Activated naive CD8-positive, alpha-beta T cell treated with anti-CD3 and anti-CD28 coated beads, Interleukin-2, amount 50 U/mL, for 16 hours (primary cell): ENCODE measurements around the gene NECTIN1.

Experiments
- DNase-seq: peaks from one replicate; pipeline ENCODE4 v3.0.0-alpha.2; 2020; ENCODE audit warnings: low read depth, low spot score

NECTIN1 gene

GRCh38 chr11:119692540-119692820 lies 36.5 kb downstream of the NECTIN1 start:
- DNase-seq = no peak

GRCh38 chr11:119691701-119692539 lies 37.1 kb downstream of the NECTIN1 start:
- no peak for DNase-seq

- DNase-seq = no peak
These were observed 37.9 kb downstream of the NECTIN1 start for GRCh38 chr11:119691020-119691666.

GRCh38 chr11:119689302-119689701 lies 39.7 kb downstream of the NECTIN1 start:
- no peak for DNase-seq

- no peak for DNase-seq
These were observed 40.6 kb downstream of the NECTIN1 start for GRCh38 chr11:119688356-119688755.

- no peak for DNase-seq
These were observed 41.5 kb downstream of the NECTIN1 start for GRCh38 chr11:119687373-119688046.

GRCh38 chr11:119686177-119686882 lies 42.7 kb downstream of the NECTIN1 start:
- DNase-seq = no peak

GRCh38 chr11:119685111-119685746 lies 43.8 kb downstream of the NECTIN1 start:
- DNase-seq = no peak

- DNase-seq = no peak
These were observed 44.5 kb downstream of the NECTIN1 start for GRCh38 chr11:119684361-119685110.

GRCh38 chr11:119683783-119684182 lies 45.2 kb downstream of the NECTIN1 start:
- no peak for DNase-seq

- DNase-seq = no peak
These were observed 47.6 kb downstream of the NECTIN1 start for GRCh38 chr11:119681361-119681910.

- DNase-seq = no peak
These were observed 48.2 kb downstream of the NECTIN1 start for GRCh38 chr11:119680541-119681360.

GRCh38 chr11:119679346-119679745 lies 49.7 kb downstream of the NECTIN1 start:
- DNase-seq = no peak

GRCh38 chr11:119678351-119678750 lies 50.6 kb downstream of the NECTIN1 start:
- no peak for DNase-seq

- DNase-seq = no peak
These were observed 51.2 kb downstream of the NECTIN1 start for GRCh38 chr11:119677840-119678239.

- DNase-seq = no peak
These were observed 52.5 kb downstream of the NECTIN1 start for GRCh38 chr11:119676461-119677020.

GRCh38 chr11:119673759-119674336 lies 55.2 kb downstream of the NECTIN1 start:
- no peak for DNase-seq

- no peak for DNase-seq
These were observed 55.8 kb downstream of the NECTIN1 start for GRCh38 chr11:119673052-119673758.
